Measurements from ENCODE around the gene ERC2.
A peak's percentile ranks its signal among the peaks of the same experiment; 100 is the strongest.

The ERC2 gene

GRCh38 chr3:56469141-56469540, 874 bp upstream of the ERC2 start:
- no peaks in the 10 kb centered on the region; the same call in 1 of the 2 replicates for H3K4me1 ChIP-seq (ENCODE audit: insufficient read depth, low read length)
- no peak overlapping the region for H3K9ac ChIP-seq (ENCODE audit: low read depth, low read length)
- H3K27me3 ChIP-seq (ENCODE audit: insufficient read depth, low read length), result no peaks in the 10 kb centered on the region
- no peaks in the 10 kb centered on the region for H3K9me3 ChIP-seq (ENCODE audit: insufficient read depth, low read depth, low read length)
- no peaks in the 10 kb centered on the region for H3K36me3 ChIP-seq (ENCODE audit: insufficient read depth, low read depth, low read length)
- H3K4me3 ChIP-seq (ENCODE audit: low read length), result no peak overlapping the region
- no peak overlapping the region for H3K27ac ChIP-seq (ENCODE audit: low read length)

- Histone ChIP-seq H3K4me1 (ENCODE audit: insufficient read depth, low read length) (no peaks in the 10 kb centered on the region; the same call in 1 of the 2 replicates), H3K27me3 (ENCODE audit: insufficient read depth, low read length) (no peaks in the 10 kb centered on the region), H3K9ac (ENCODE audit: low read depth, low read length) (peak overlapping the region; percentile 64; the same call in 1 of the 2 replicates), H3K36me3 (ENCODE audit: insufficient read depth, low read depth, low read length) (no peaks in the 10 kb centered on the region), H3K4me3 (ENCODE audit: low read length) (peak overlapping the region; percentile 82), H3K9me3 (ENCODE audit: insufficient read depth, low read depth, low read length) (no peaks in the 10 kb centered on the region), H3K27ac (ENCODE audit: low read length) (no peak overlapping the region)
These were observed 475 bp downstream of the ERC2 start for GRCh38 chr3:56467801-56468183.

GRCh38 chr3:56467108-56467507, 1.2 kb downstream of the ERC2 start:
- Histone ChIP-seq H3K4me3 (ENCODE audit: low read length) (peak overlapping the region; percentile 82), H3K36me3 (ENCODE audit: insufficient read depth, low read depth, low read length) (no peaks in the 10 kb centered on the region), H3K27me3 (ENCODE audit: insufficient read depth, low read length) (no peaks in the 10 kb centered on the region), H3K27ac (ENCODE audit: low read length) (no peak overlapping the region), H3K9me3 (ENCODE audit: insufficient read depth, low read depth, low read length) (no peaks in the 10 kb centered on the region), H3K4me1 (ENCODE audit: insufficient read depth, low read length) (no peaks in the 10 kb centered on the region; the same call in 1 of the 2 replicates), H3K9ac (ENCODE audit: low read depth, low read length) (peak overlapping the region; percentile 64; the same call in 1 of the 2 replicates)

GRCh38 chr3:56459719-56460118, 8.5 kb downstream of the ERC2 start:
- peaks cover 14% of the 10 kb centered on the region for H3K4me1 ChIP-seq (ENCODE audit: insufficient read depth, low read length)
- no peaks in the 10 kb centered on the region for H3K27me3 ChIP-seq (ENCODE audit: insufficient read depth, low read length)
- H3K27ac ChIP-seq (ENCODE audit: low read length), result no peak overlapping the region
- H3K9me3 ChIP-seq (ENCODE audit: insufficient read depth, low read depth, low read length), result no peaks in the 10 kb centered on the region
- no peak overlapping the region for H3K4me3 ChIP-seq (ENCODE audit: low read length)
- no peak overlapping the region for H3K9ac ChIP-seq (ENCODE audit: low read depth, low read length)
- H3K36me3 ChIP-seq (ENCODE audit: insufficient read depth, low read depth, low read length), result no peaks in the 10 kb centered on the region

- H3K36me3 ChIP-seq (ENCODE audit: insufficient read depth, low read depth, low read length), result no peaks in the 10 kb centered on the region
- no peaks in the 10 kb centered on the region for H3K27me3 ChIP-seq (ENCODE audit: insufficient read depth, low read length)
- no peak overlapping the region for H3K4me3 ChIP-seq (ENCODE audit: low read length)
- no peaks in the 10 kb centered on the region for H3K9me3 ChIP-seq (ENCODE audit: insufficient read depth, low read depth, low read length)
- H3K27ac ChIP-seq (ENCODE audit: low read length), result no peak overlapping the region
- no peak overlapping the region for H3K9ac ChIP-seq (ENCODE audit: low read depth, low read length)
- H3K4me1 ChIP-seq (ENCODE audit: insufficient read depth, low read length), result peaks cover 14% of the 10 kb centered on the region
These were observed 9.2 kb downstream of the ERC2 start for GRCh38 chr3:56459104-56459496.

GRCh38 chr3:56458496-56459103, 9.7 kb downstream of the ERC2 start:
- no peaks in the 10 kb centered on the region for H3K27me3 ChIP-seq (ENCODE audit: insufficient read depth, low read length)
- H3K9me3 ChIP-seq (ENCODE audit: insufficient read depth, low read depth, low read length), result no peaks in the 10 kb centered on the region
- H3K9ac ChIP-seq (ENCODE audit: low read depth, low read length), result no peak overlapping the region
- peaks cover 14% of the 10 kb centered on the region for H3K4me1 ChIP-seq (ENCODE audit: insufficient read depth, low read length)
- no peak overlapping the region for H3K4me3 ChIP-seq (ENCODE audit: low read length)
- no peaks in the 10 kb centered on the region for H3K36me3 ChIP-seq (ENCODE audit: insufficient read depth, low read depth, low read length)
- no peak overlapping the region for H3K27ac ChIP-seq (ENCODE audit: low read length)

- Histone ChIP-seq H3K4me1 (ENCODE audit: insufficient read depth, low read length) (peaks cover 14% of the 10 kb centered on the region), H3K27me3 (ENCODE audit: insufficient read depth, low read length) (no peaks in the 10 kb centered on the region), H3K27ac (ENCODE audit: low read length) (no peak overlapping the region), H3K36me3 (ENCODE audit: insufficient read depth, low read depth, low read length) (no peaks in the 10 kb centered on the region), H3K9ac (ENCODE audit: low read depth, low read length) (no peak overlapping the region), H3K9me3 (ENCODE audit: insufficient read depth, low read depth, low read length) (no peaks in the 10 kb centered on the region), H3K4me3 (ENCODE audit: low read length) (no peak overlapping the region)
These were observed 12.2 kb downstream of the ERC2 start for GRCh38 chr3:56456117-56456516.

GRCh38 chr3:56453011-56453410, 15.3 kb downstream of the ERC2 start:
- Histone ChIP-seq H3K4me1 (ENCODE audit: insufficient read depth, low read length) (peaks cover 4% of the 10 kb centered on the region; the same call in 1 of the 2 replicates), H3K9me3 (ENCODE audit: insufficient read depth, low read depth, low read length) (no peaks in the 10 kb centered on the region), H3K27ac (ENCODE audit: low read length) (no peak overlapping the region), H3K4me3 (ENCODE audit: low read length) (no peak overlapping the region), H3K27me3 (ENCODE audit: insufficient read depth, low read length) (no peaks in the 10 kb centered on the region), H3K36me3 (ENCODE audit: insufficient read depth, low read depth, low read length) (no peaks in the 10 kb centered on the region), H3K9ac (ENCODE audit: low read depth, low read length) (no peak overlapping the region)

GRCh38 chr3:56452085-56452484, 16.2 kb downstream of the ERC2 start:
- H3K27me3 ChIP-seq (ENCODE audit: insufficient read depth, low read length), result no peaks in the 10 kb centered on the region
- no peak overlapping the region for H3K27ac ChIP-seq (ENCODE audit: low read length)

GRCh38 chr3:56443372-56443771, 24.9 kb downstream of the ERC2 start:
- Histone ChIP-seq H3K27ac (ENCODE audit: low read length) (no peak overlapping the region), H3K36me3 (ENCODE audit: insufficient read depth, low read depth, low read length) (no peaks in the 10 kb centered on the region), H3K9me3 (ENCODE audit: insufficient read depth, low read depth, low read length) (0 out of 2 replicates have a peak, but pooled peaks cover 3% of the 10 kb centered on the region), H3K27me3 (ENCODE audit: insufficient read depth, low read length) (no peaks in the 10 kb centered on the region), H3K4me1 (ENCODE audit: insufficient read depth, low read length) (no peaks in the 10 kb centered on the region; the same call in 1 of the 2 replicates), H3K4me3 (ENCODE audit: low read length) (no peak overlapping the region), H3K9ac (ENCODE audit: low read depth, low read length) (no peak overlapping the region)

More at GRCh38 chr3:56452085-56452484, 16.2 kb downstream of the ERC2 start:
- no peaks in the 10 kb centered on the region for H3K9me3 ChIP-seq (ENCODE audit: insufficient read depth, low read depth, low read length)
- H3K36me3 ChIP-seq (ENCODE audit: insufficient read depth, low read depth, low read length), result no peaks in the 10 kb centered on the region
- H3K9ac ChIP-seq (ENCODE audit: low read depth, low read length), result no peak overlapping the region
- peaks cover 4% of the 10 kb centered on the region; the same call in 1 of the 2 replicates for H3K4me1 ChIP-seq (ENCODE audit: insufficient read depth, low read length)
- H3K4me3 ChIP-seq (ENCODE audit: low read length), result no peak overlapping the region

GRCh38 chr3:56428667-56429066, 39.6 kb downstream of the ERC2 start:
- Histone ChIP-seq H3K9me3 (ENCODE audit: insufficient read depth, low read depth, low read length) (no peaks in the 10 kb centered on the region), H3K27me3 (ENCODE audit: insufficient read depth, low read length) (no peaks in the 10 kb centered on the region), H3K4me3 (ENCODE audit: low read length) (no peak overlapping the region), H3K27ac (ENCODE audit: low read length) (no peak overlapping the region), H3K9ac (ENCODE audit: low read depth, low read length) (no peak overlapping the region), H3K4me1 (ENCODE audit: insufficient read depth, low read length) (no peaks in the 10 kb centered on the region), H3K36me3 (ENCODE audit: insufficient read depth, low read depth, low read length) (peaks cover 19% of the 10 kb centered on the region)

- Histone ChIP-seq H3K9ac (ENCODE audit: low read depth, low read length) (no peak overlapping the region), H3K9me3 (ENCODE audit: insufficient read depth, low read depth, low read length) (no peaks in the 10 kb centered on the region), H3K27me3 (ENCODE audit: insufficient read depth, low read length) (no peaks in the 10 kb centered on the region), H3K27ac (ENCODE audit: low read length) (no peak overlapping the region), H3K4me1 (ENCODE audit: insufficient read depth, low read length) (peaks cover 3% of the 10 kb centered on the region; the same call in 1 of the 2 replicates), H3K36me3 (ENCODE audit: insufficient read depth, low read depth, low read length) (peaks cover 10% of the 10 kb centered on the region; the same call in 1 of the 2 replicates), H3K4me3 (ENCODE audit: low read length) (no peak overlapping the region)
These were observed 43.4 kb downstream of the ERC2 start for GRCh38 chr3:56424885-56425284.

All from iPS-20b (cell line).